Endothelial cell of umbilical vein (primary cell): ENCODE data around the gene COL17A1. TPM values are rescaled to one million over a fixed set of nuclear protein-coding genes. Genes with fewer than 3 reads are reported as not detected.
A peak's percentile ranks its signal among the peaks of the same experiment; 100 is the strongest.

Experiments
- BruUV-seq: library from RNA; stranded (reverse); fragments of 400-500 nt; replicated peaks from 2 replicates; lab custom pipeline; 2021; lab: Mats Ljungman, UMichigan
- CTCF ChIA-PET: fragments of 300-600, 350-600 bp; sonication (Branson Sonifier 250); formaldehyde crosslinking; loops from one replicate; lab custom pipeline; 2021; ENCODE audit warnings: antibody characterized with exemption, inconsistent platforms; lab: Charles Lee
- POLR2A ChIA-PET: fragments of 300-600, 350-600 bp; sonication (Branson Sonifier 250); formaldehyde crosslinking; loops from one replicate; lab custom pipeline; 2021; ENCODE audit warnings: antibody characterized with exemption, inconsistent platforms; lab: Charles Lee
- DNase-seq: peaks from one replicate; pipeline ENCODE4 v3.0.0-alpha.2; 2011; ENCODE audit warnings: low read depth, low spot score
- FAIRE-seq: peaks from 2 replicates; lab custom pipeline; 2011; peaks lifted over from hg19 to GRCh38; lab: Jason Lieb, UNC
- H2AFZ ChIP-seq: 2 replicates; pipeline ENCODE4 v1.6.0; 2012; ENCODE audit warnings: low read depth, low read length, control low read depth, inconsistent platforms
- H3K27ac ChIP-seq: 2 replicates; pipeline ENCODE4 v1.5.1; 2011; ENCODE audit warnings: low read depth, mild to moderate bottlenecking, control low read depth, low read length, moderate library complexity; ENCODE audit not compliant: insufficient read depth
- H3K27me3 ChIP-seq, 2 experiments: 2 replicates each; pipeline versions ENCODE4 v1.6.0 to v1.6.1; 2011; ENCODE audit warnings: low read length in 2 of 2, mixed read lengths in 1 of 2; ENCODE audit not compliant: control insufficient read depth in 2 of 2, insufficient read depth in 2 of 2
- H3K36me3 ChIP-seq, 2 experiments: 2 replicates in 1 of 2; 3 replicates in 1 of 2; pipeline ENCODE4 v1.5.1; 2011; ENCODE audit warnings: low read length in 2 of 2, mild to moderate bottlenecking in 1 of 2, moderate library complexity in 1 of 2; ENCODE audit not compliant: control insufficient read depth in 2 of 2, insufficient read depth in 2 of 2; ENCODE audit errors: extremely low read depth in 1 of 2
- H3K4me1 ChIP-seq: 3 replicates; pipeline ENCODE4 v1.5.1; 2011; ENCODE audit warnings: mild to moderate bottlenecking, low read length; ENCODE audit not compliant: control insufficient read depth, insufficient read depth; ENCODE audit errors: extremely low read depth
- H3K4me2 ChIP-seq: 2 replicates; pipeline ENCODE4 v1.6.1; 2011; ENCODE audit warnings: low read length, control low read depth, mixed read lengths; ENCODE audit not compliant: insufficient read depth
- H3K4me3 ChIP-seq, 3 experiments: fragments of 200-600 bp in 1 of 3; sonication (generic), shearing (Covaris generic) in 1 of 3; replicated peaks in 1 of 3; 2 replicates each; pipeline ENCODE4 v1.5.1; 2011 to 2016; ENCODE audit warnings: control low read depth in 3 of 3, low read length in 3 of 3, mild to moderate bottlenecking in 2 of 3, inconsistent platforms in 1 of 3, low read depth in 1 of 3, moderate library complexity in 1 of 3; ENCODE audit not compliant: insufficient read depth in 1 of 3
- H3K79me2 ChIP-seq: 2 replicates; pipeline ENCODE4 v1.6.0; 2012; ENCODE audit warnings: low read length, inconsistent platforms; ENCODE audit not compliant: control insufficient read depth, insufficient read depth
- H3K9ac ChIP-seq: replicated peaks from 2 replicates; pipeline ENCODE3; 2011; ENCODE audit warnings: low read length, control low read depth; ENCODE audit not compliant: insufficient read depth; ENCODE audit errors: extremely low read depth
- H3K9me1 ChIP-seq: replicated peaks from 3 replicates; pipeline ENCODE4 v1.6.0; 2011; ENCODE audit warnings: mild to moderate bottlenecking, low read length; ENCODE audit not compliant: control insufficient read depth, insufficient read depth; ENCODE audit errors: extremely low read depth
- H3K9me3 ChIP-seq: replicated peaks from 2 replicates; pipeline ENCODE4 v1.5.1; 2012; ENCODE audit warnings: low read length, inconsistent platforms; ENCODE audit not compliant: control insufficient read depth, insufficient read depth
- H4K20me1 ChIP-seq: replicated peaks from 2 replicates; pipeline ENCODE3; 2011; ENCODE audit warnings: mild to moderate bottlenecking, low read length; ENCODE audit not compliant: control insufficient read depth, insufficient read depth; ENCODE audit errors: extremely low read depth
- CTCF ChIP-seq, 2 donors: IDR thresholded peaks; 1 replicate in 1 of 2; 2 replicates in 1 of 2; pipeline ENCODE4 v1.5.1; 2011; ENCODE audit warnings: low read length in 2 of 2, mild to moderate bottlenecking in 2 of 2, moderate library complexity in 2 of 2, control low read depth in 1 of 2, inconsistent platforms in 1 of 2, low read depth in 1 of 2; ENCODE audit not compliant: insufficient read depth in 1 of 2; ENCODE audit errors: extremely low read depth in 1 of 2
- FOS ChIP-seq: IDR thresholded peaks from 2 replicates; pipeline ENCODE4 v1.6.1; 2011; ENCODE audit warnings: mild to moderate bottlenecking, low read length, moderate library complexity, borderline replicate concordance; ENCODE audit not compliant: insufficient read depth
- GATA2 ChIP-seq: IDR thresholded peaks from 2 replicates; pipeline ENCODE4 v1.7.0; 2011; ENCODE audit warnings: low read depth, mild to moderate bottlenecking, moderate library complexity, mixed read lengths, low read length; ENCODE audit not compliant: insufficient read length, insufficient read depth
- JUN ChIP-seq: IDR thresholded peaks from 2 replicates; pipeline ENCODE4 v1.6.1; 2011; ENCODE audit warnings: borderline replicate concordance, low read depth; ENCODE audit not compliant: insufficient read length, insufficient read depth
- MYC ChIP-seq: IDR thresholded peaks from one replicate; pipeline ENCODE4 v1.6.1; 2011; ENCODE audit warnings: mild to moderate bottlenecking, low read depth, low read length
- POLR2AphosphoS5 ChIP-seq: IDR thresholded peaks from 2 replicates; pipeline ENCODE4 v1.6.1; 2012; ENCODE audit warnings: low read depth, mild to moderate bottlenecking, control low read depth, low read length, moderate library complexity; ENCODE audit not compliant: insufficient read depth
- dilution Hi-C: fragments of 300-500 bp; cut with MboI; formaldehyde crosslinking; loops from one replicate; pipeline ENCODE4 v1.15.0; 2019; ENCODE audit warnings: low sequenced_read_pairs; ENCODE audit not compliant: extremely low pct_ligation_motif_present
- intact Hi-C: fragments of 100-400 bp; cut with micrococcal nuclease; formaldehyde crosslinking; loops from one replicate; pipeline ENCODE4 v1.10.0; 2022
- polyA plus RNA-seq, 4 experiments: library from polyadenylated mRNA; depleted of rRNA in 3 of 4; stranded (reverse) in 3 of 4; unstranded in 1 of 4; fragments of >200 nt; gene quantifications; 2 replicates each; pipeline versions ENCODE4 v1.2.1 to v1.2.3, GENCODE V29; 2011 to 2012; ENCODE audit warnings: missing spikeins in 1 of 4
- total RNA-seq: library from RNA; stranded (reverse); gene quantifications from 2 replicates; pipeline ENCODE4 v1.2.3, GENCODE V29; 2021

The COL17A1 gene
- total and polyA plus RNA-seq, 2 donors (not counting 3 experiments of a cell fraction or from before 2014, with no cell fraction given): 0.57 to 1.3 TPM

DNA sequence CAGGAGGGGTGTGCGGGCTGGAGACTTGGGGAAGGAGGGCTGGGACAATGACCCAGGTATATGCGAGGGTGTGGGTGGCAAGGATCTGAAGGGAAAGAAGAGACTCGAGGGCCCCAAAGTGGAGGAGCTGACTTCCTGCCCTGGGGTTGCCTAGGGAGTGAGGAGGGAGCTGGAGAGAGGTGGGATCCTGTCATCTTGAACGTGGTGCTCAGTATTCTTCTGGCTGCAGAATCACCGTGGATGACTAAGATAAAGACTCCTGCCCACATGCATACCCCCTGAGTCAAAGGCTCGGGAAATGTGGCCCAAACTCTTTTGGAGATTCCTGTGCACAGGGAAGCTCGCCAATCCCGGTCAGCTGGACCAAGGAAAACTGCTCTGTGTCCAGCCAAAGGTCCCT is 31.2 kb downstream of the COL17A1 start:
- no TSS peak for BruUV-seq
- Histone ChIP-seq H3K27me3 (no peaks in the 10 kb centered on the region), H3K36me3 (no peaks in the 10 kb centered on the region), H3K79me2 (no peaks in the 10 kb centered on the region), H3K9ac (peak overlapping the region; percentile 5), H2AFZ (peak overlapping the region; percentile 17), H3K9me1 (no peaks in the 10 kb centered on the region), H3K9me3 (no peaks in the 10 kb centered on the region), H3K4me1 (peaks cover 43% of the 10 kb centered on the region), H4K20me1 (no peaks in the 10 kb centered on the region), H3K4me3 (no peak overlapping the region), H3K4me2 (peak overlapping the region; percentile 69), H3K27ac (peak overlapping the region; percentile 64)
- FAIRE-seq (peak; percentile 66), DNase-seq (peak; percentile 30)
- intact Hi-C loops (loop anchor here (2.0 kb wide), 1 partner anchor 22 kb away; no protein-coding TSS in a partner anchor), dilution Hi-C loops (no loop called here)
- TF ChIP-seq POLR2AphosphoS5 (peak; percentile 18), FOS (peak; percentile 89), CTCF (IDR thresholded peaks at IDR 0.05; ENCODE audit: extremely low read depth in 1 of 2, insufficient read depth in 1 of 2, low read depth in 1 of 2, low read length in 2 of 2) (no peak), JUN (peak; percentile 10)
- ChIA-PET CTCF (interaction anchor here (0.9 to 2.8 kb wide), 7 partner anchors 9 to 166 kb away, joined by 3 to 14 read pairs (median 6); partner anchors contain the start of gene SFR1), POLR2A (interaction anchor here (0.7 to 1.7 kb wide), 2 partner anchors 66 to 67 kb away, joined by 3 read pairs; partner anchors contain the start of gene SFR1)

DNA sequence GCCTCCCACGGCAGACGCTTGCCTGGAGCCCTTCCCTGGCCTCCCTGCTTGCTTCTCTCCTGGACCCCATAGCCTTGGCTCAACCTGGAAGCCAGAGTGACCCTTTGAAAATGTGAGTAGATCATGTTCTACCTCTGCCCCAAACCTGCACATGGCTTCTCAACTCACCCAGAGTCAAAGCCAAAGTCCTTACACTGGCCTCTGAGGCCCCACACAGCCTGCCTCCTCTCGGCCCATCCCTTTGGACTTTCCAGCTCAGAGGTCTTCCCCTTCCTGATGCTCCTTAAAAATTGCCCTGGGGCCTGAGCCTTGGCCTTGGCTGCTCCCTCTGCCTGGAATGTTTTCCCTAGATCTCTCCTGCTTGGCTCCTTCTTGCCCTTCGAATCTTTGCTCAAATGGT is 32.5 kb downstream of the COL17A1 start:
- Histone ChIP-seq H3K9me1 (no peaks in the 10 kb centered on the region), H2AFZ (no peak overlapping the region), H3K9ac (no peak overlapping the region), H3K4me3 (no peak overlapping the region), H3K79me2 (no peaks in the 10 kb centered on the region), H4K20me1 (no peaks in the 10 kb centered on the region), H3K27ac (no peak overlapping the region), H3K4me2 (no peak overlapping the region), H3K36me3 (no peaks in the 10 kb centered on the region), H3K4me1 (peaks cover 51% of the 10 kb centered on the region), H3K9me3 (no peaks in the 10 kb centered on the region), H3K27me3 (no peaks in the 10 kb centered on the region)
- CTCF ChIA-PET: interaction anchor here (1.0 to 2.8 kb wide), 5 partner anchors 8 to 222 kb away, joined by 3 to 10 read pairs (median 7); partner anchors contain the start of gene SFR1
- DNase-seq (no peak), FAIRE-seq (no peak)
- POLR2A ChIA-PET: no interaction called here
- intact Hi-C loops: no loop called here
- TF ChIP-seq MYC (no peak), GATA2 (no peak), CTCF (IDR thresholded peaks at IDR 0.05; ENCODE audit: extremely low read depth in 1 of 2, insufficient read depth in 1 of 2, low read depth in 1 of 2, low read length in 2 of 2) (no peak)
- dilution Hi-C loops: no loop called here
- BruUV-seq: no TSS peak
